Osteoblast (primary cell): ENCODE results near the gene COL20A1. TPM values are rescaled to one million over a fixed set of nuclear protein-coding genes. Genes with fewer than 3 reads are reported as not detected.

Experiments used
- DNase-seq: peaks from one replicate; pipeline ENCODE4 v3.0.0; 2011; ENCODE audit warnings: low spot score, mixed read lengths; ENCODE audit not compliant: insufficient read length; ENCODE audit errors: missing footprints
- H2AFZ ChIP-seq: 2 replicates; pipeline ENCODE4 v1.6.0; 2011; ENCODE audit warnings: mild to moderate bottlenecking, low read length
- H3K27ac ChIP-seq: 2 replicates; pipeline ENCODE4 v1.5.1; 2011; ENCODE audit warnings: mild to moderate bottlenecking, low read depth, low read length, moderate library complexity
- H3K27me3 ChIP-seq: 2 replicates; pipeline ENCODE4 v1.6.0; 2012; ENCODE audit warnings: mild to moderate bottlenecking, control low read depth, inconsistent platforms, low read length, moderate library complexity; ENCODE audit not compliant: insufficient read depth
- H3K36me3 ChIP-seq: 2 replicates; pipeline ENCODE4 v1.5.1; 2011; ENCODE audit warnings: mild to moderate bottlenecking, low read length, control low read depth, moderate library complexity; ENCODE audit not compliant: insufficient read depth
- H3K4me1 ChIP-seq: 2 replicates; pipeline ENCODE4 v1.5.1; 2011; ENCODE audit warnings: mild to moderate bottlenecking, low read length, control low read depth, moderate library complexity; ENCODE audit not compliant: insufficient read depth
- H3K4me2 ChIP-seq: 2 replicates; pipeline ENCODE4 v1.6.0; 2011; ENCODE audit warnings: mild to moderate bottlenecking, low read length; ENCODE audit not compliant: insufficient read depth
- H3K4me3 ChIP-seq: fragments of 200-600 bp; sonication (generic); 3 replicates; pipeline ENCODE4 v1.5.1; 2012; ENCODE audit warnings: mild to moderate bottlenecking, low read length, inconsistent platforms; ENCODE audit not compliant: insufficient read depth
- H3K79me2 ChIP-seq: 2 replicates; pipeline ENCODE4 v1.6.0; 2012; ENCODE audit warnings: mild to moderate bottlenecking, low read length, control low read depth, inconsistent platforms; ENCODE audit not compliant: insufficient read depth
- H3K9me3 ChIP-seq: 2 replicates; pipeline ENCODE4 v1.5.1; 2011; ENCODE audit warnings: low read depth, low read length, control low read depth
- H4K20me1 ChIP-seq: 2 replicates; pipeline ENCODE4 v1.6.0; 2012; ENCODE audit warnings: mild to moderate bottlenecking, low read length, control low read depth; ENCODE audit not compliant: insufficient read depth
- CTCF ChIP-seq: IDR thresholded peaks from 2 replicates; pipeline ENCODE4 v1.5.1; 2011; ENCODE audit warnings: mild to moderate bottlenecking, low read depth, low read length, moderate library complexity; ENCODE audit errors: extremely low read depth
- total RNA-seq: library from RNA; depleted of rRNA; stranded (reverse); fragments of >200 nt; gene quantifications from 2 replicates; pipeline ENCODE4 v1.2.3, GENCODE V29; 2012

COL20A1 gene
- total RNA-seq, 1 donor: not detected

- Histone ChIP-seq H3K27me3 (peaks cover 9% of the 10 kb centered on the region), H4K20me1 (no peaks in the 10 kb centered on the region), H3K9me3 (no peaks in the 10 kb centered on the region), H3K4me1 (no peaks in the 10 kb centered on the region), H2AFZ (no peak overlapping the region), H3K4me2 (no peak overlapping the region), H3K36me3 (no peaks in the 10 kb centered on the region), H3K4me3 (no peak overlapping the region), H3K27ac (no peak overlapping the region), H3K79me2 (no peaks in the 10 kb centered on the region)
- no peak for DNase-seq
- TF ChIP-seq CTCF: no peak
Observed at GRCh38 chr20:63320616-63321147, 27.7 kb downstream of the COL20A1 start.

- Histone ChIP-seq H4K20me1 (no peaks in the 10 kb centered on the region), H3K27ac (no peak overlapping the region), H3K9me3 (no peaks in the 10 kb centered on the region), H3K4me2 (no peak overlapping the region), H3K79me2 (no peaks in the 10 kb centered on the region), H3K4me1 (no peaks in the 10 kb centered on the region), H3K27me3 (peaks cover 9% of the 10 kb centered on the region), H3K36me3 (no peaks in the 10 kb centered on the region), H2AFZ (no peak overlapping the region), H3K4me3 (no peak overlapping the region)
- DNase-seq: no peak
- no peak for TF ChIP-seq CTCF
Observed at GRCh38 chr20:63321148-63321831, 28.3 kb downstream of the COL20A1 start.

DNA sequence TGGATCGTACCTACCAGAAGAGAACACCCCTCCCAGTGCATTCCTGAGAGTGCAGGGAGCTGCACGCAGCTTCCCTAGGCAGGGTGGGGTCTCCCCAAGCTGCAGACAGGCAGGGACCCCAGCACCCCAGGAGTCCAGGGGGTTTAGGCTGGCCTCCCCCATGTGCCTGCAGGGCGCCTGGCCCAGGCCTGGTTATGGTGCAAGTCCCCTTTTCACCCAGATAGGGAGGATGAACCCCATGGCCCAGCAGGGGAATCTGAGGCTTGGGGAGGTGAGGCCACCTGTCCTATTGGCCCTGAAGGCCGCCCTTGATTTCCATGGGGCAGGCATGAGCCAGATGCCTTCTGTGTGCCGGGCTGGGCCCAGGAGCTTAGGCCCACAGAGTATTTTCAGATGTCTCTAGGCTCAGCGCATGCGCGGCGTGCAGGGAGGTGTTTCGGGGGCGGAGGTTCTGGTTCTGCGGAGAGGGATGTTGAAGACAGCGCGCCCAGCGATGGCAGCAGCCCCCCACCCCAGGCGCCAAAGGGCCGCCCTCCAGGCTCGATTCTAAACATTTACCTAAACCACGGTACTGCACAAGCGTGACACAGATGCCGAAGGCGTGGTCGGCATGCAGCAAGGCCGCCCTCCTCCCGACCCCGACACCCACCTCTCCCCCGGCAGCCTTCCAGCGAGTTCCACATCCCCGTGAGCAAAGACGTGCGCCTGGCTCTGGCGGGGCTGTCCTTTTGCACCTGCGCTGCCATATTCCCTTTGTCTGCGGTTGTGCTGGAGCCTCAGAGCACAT lies 29.4 kb downstream of the COL20A1 start:
- Histone ChIP-seq H4K20me1 (no peaks in the 10 kb centered on the region), H3K4me2 (no peak overlapping the region), H3K27me3 (peaks cover 9% of the 10 kb centered on the region), H3K4me3 (no peak overlapping the region), H3K9me3 (no peaks in the 10 kb centered on the region), H2AFZ (no peak overlapping the region), H3K36me3 (no peaks in the 10 kb centered on the region), H3K27ac (no peak overlapping the region), H3K4me1 (no peaks in the 10 kb centered on the region), H3K79me2 (no peaks in the 10 kb centered on the region)
- DNase-seq: no peak
- no peak for TF ChIP-seq CTCF

DNA sequence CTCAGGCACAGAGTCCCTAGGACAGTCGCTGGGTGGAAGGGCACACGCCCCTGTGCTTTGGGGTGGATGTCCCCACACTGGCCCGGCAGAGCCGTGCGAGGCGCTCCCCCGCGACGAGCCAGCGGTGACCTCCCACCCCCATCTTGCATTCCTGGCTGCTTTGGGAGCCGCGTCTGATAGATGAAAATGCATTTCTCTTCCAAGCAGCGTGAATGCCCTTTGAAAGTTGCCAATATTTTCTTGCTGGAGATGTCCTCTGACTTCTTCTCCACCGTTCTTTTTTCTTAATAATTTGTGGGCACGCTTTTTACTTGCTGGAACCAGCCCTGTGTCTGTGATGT lies 29.9 kb downstream of the COL20A1 start:
- Histone ChIP-seq H3K4me3 (no peak overlapping the region), H3K4me2 (no peak overlapping the region), H3K27me3 (peaks cover 9% of the 10 kb centered on the region), H3K79me2 (no peaks in the 10 kb centered on the region), H3K4me1 (no peaks in the 10 kb centered on the region), H2AFZ (no peak overlapping the region), H3K27ac (no peak overlapping the region), H3K9me3 (no peaks in the 10 kb centered on the region), H4K20me1 (no peaks in the 10 kb centered on the region), H3K36me3 (no peaks in the 10 kb centered on the region)
- no peak for DNase-seq
- TF ChIP-seq CTCF: no peak
